GM12878 (cell line): Measurements from ENCODE around the gene MITD1. TPM values are rescaled to one million over a fixed set of nuclear protein-coding genes. Genes with fewer than 3 reads are reported as not detected.

Experiments used
- CBFB ChIP-seq: IDR thresholded peaks from 2 replicates; pipeline ENCODE4 v1.6.1; 2016; ENCODE audit warnings: antibody characterized with exemption, low read depth
- CHD1 ChIP-seq: IDR thresholded peaks from 2 replicates; pipeline ENCODE4 v1.6.1; 2012; ENCODE audit warnings: low read depth, low read length, improper control_type of control experiment
- CREB1 ChIP-seq: IDR thresholded peaks from 2 replicates; pipeline ENCODE4 v1.6.1; 2012; ENCODE audit warnings: low read depth, mild to moderate bottlenecking, inconsistent platforms
- EP300 ChIP-seq, 2 experiments: fragments of 150-350 bp in 1 of 2; IDR thresholded peaks; 2 replicates each; pipeline ENCODE4 v1.6.1; 2011 to 2012; ENCODE audit warnings: low read depth in 2 of 2, low read length in 2 of 2, borderline replicate concordance in 1 of 2, improper control_type of control experiment in 1 of 2, inconsistent platforms in 1 of 2; ENCODE audit not compliant: control insufficient read depth in 1 of 2
- EZH2 ChIP-seq: IDR thresholded peaks from 2 replicates; pipeline ENCODE4 v1.6.1; 2012; ENCODE audit warnings: low read depth, mild to moderate bottlenecking, control low read depth, inconsistent platforms, low read length, borderline replicate concordance; ENCODE audit not compliant: control insufficient read depth
- FOS ChIP-seq: IDR thresholded peaks from 3 replicates; pipeline ENCODE4 v1.6.1; 2011; ENCODE audit warnings: borderline replicate concordance; ENCODE audit not compliant: insufficient read length; ENCODE audit errors: extremely low read depth
- HCFC1 ChIP-seq: fragments of 150-350 bp; IDR thresholded peaks from 2 replicates; pipeline ENCODE4 v1.6.1; 2014; ENCODE audit warnings: low read length
- HDAC2 ChIP-seq: fragments of 200-600 bp; sonication (generic); IDR thresholded peaks from 2 replicates; pipeline ENCODE4 v1.6.1; 2017
- IKZF2 ChIP-seq, 2 experiments: fragments of 450-650 bp; IDR thresholded peaks; 2 replicates each; pipeline ENCODE4 v1.6.1; 2017; ENCODE audit warnings: mild to moderate bottlenecking in 2 of 2, moderate library complexity in 2 of 2
- LARP7 ChIP-seq: fragments of 450-650 bp; IDR thresholded peaks from 2 replicates; pipeline ENCODE4 v1.6.1; 2017; ENCODE audit warnings: mild to moderate bottlenecking
- MTA2 ChIP-seq: fragments of 450-650 bp; IDR thresholded peaks from 2 replicates; pipeline ENCODE4 v1.6.1; 2016; ENCODE audit warnings: low read depth, mild to moderate bottlenecking, moderate library complexity
- NR2F1 ChIP-seq: fragments of 450-650 bp; conservative IDR thresholded peaks from 2 replicates; pipeline ENCODE4 v1.6.1; 2017; ENCODE audit warnings: mild to moderate bottlenecking
- NRF1 ChIP-seq: conservative IDR thresholded peaks from 2 replicates; pipeline ENCODE4 v1.6.1; 2011; ENCODE audit warnings: mild to moderate bottlenecking, low read depth, low read length, improper control_type of control experiment
- PML ChIP-seq: IDR thresholded peaks from 2 replicates; pipeline ENCODE4 v1.6.1; 2012; ENCODE audit warnings: low read length, inconsistent platforms
- POU2F2 ChIP-seq: IDR thresholded peaks from 3 replicates; pipeline ENCODE4 v1.6.1; 2011; ENCODE audit warnings: low read depth, mild to moderate bottlenecking, low read length, borderline replicate concordance
- RAD51 ChIP-seq: fragments of 450-650 bp; IDR thresholded peaks from 2 replicates; pipeline ENCODE4 v1.6.1; 2016; ENCODE audit warnings: moderate library complexity, mild to moderate bottlenecking, inconsistent platforms
- RB1 ChIP-seq: fragments of 450-650 bp; formaldehyde crosslinking; IDR thresholded peaks from 2 replicates; pipeline ENCODE4 v1.6.1; 2017; ENCODE audit warnings: mild to moderate bottlenecking, borderline replicate concordance
- SPI1 ChIP-seq: IDR thresholded peaks from 2 replicates; pipeline ENCODE4 v1.6.1; 2011; ENCODE audit warnings: low read depth, mild to moderate bottlenecking, low read length, moderate library complexity, borderline replicate concordance; ENCODE audit not compliant: insufficient read depth
- STAT1 ChIP-seq: fragments of 450-650 bp; conservative IDR thresholded peaks from 2 replicates; pipeline ENCODE4 v1.6.1; 2014; ENCODE audit warnings: antibody characterized with exemption, mild to moderate bottlenecking
- TCF12 ChIP-seq: IDR thresholded peaks from 2 replicates; pipeline ENCODE4 v1.6.1; 2011; ENCODE audit warnings: low read depth, mild to moderate bottlenecking, low read length
- TCF3 ChIP-seq: IDR thresholded peaks from 2 replicates; pipeline ENCODE4 v1.6.1; 2012; ENCODE audit warnings: low read depth, mild to moderate bottlenecking, low read length, borderline replicate concordance; ENCODE audit not compliant: insufficient read depth
- polyA plus RNA-seq, 11 experiments: library from polyadenylated mRNA; depleted of rRNA in 4 of 11; unstranded in 6 of 11; stranded (reverse) in 5 of 11; fragments of >200 nt; fragmentation: Nextera tagmentation in 4 of 11; fragmentation: Illumina TruSeq in 1 of 11; extraction: Ambion mirVana in 4 of 11; extraction: Trizol in 1 of 11; gene quantifications; 1 replicate in 1 of 11; 2 replicates in 10 of 11; pipeline versions ENCODE4 v1.2.1 to v1.2.3, GENCODE V29; 2011 to 2016; ENCODE audit warnings: inconsistent platforms in 2 of 11, missing spikeins in 2 of 11, low read depth in 1 of 11
- total RNA-seq, 4 experiments: library from RNA; depleted of rRNA in 3 of 4; stranded (reverse); fragments of >200 nt in 3 of 4; fragmentation: Illumina TruSeq in 1 of 4; extraction: Trizol in 1 of 4; gene quantifications; 2 replicates each; pipeline versions ENCODE4 v1.2.1 to v1.2.3, GENCODE V29; 2013 to 2021
- TF ChIP-seq, protein P1 (sequence below): fragments of 450-650 bp; IDR thresholded peaks from 2 replicates; pipeline ENCODE4 v1.6.1; 2018; ENCODE audit warnings: borderline replicate concordance, mild to moderate bottlenecking; ENCODE audit not compliant: partially characterized antibody
- TF ChIP-seq, protein P2 (sequence below): IDR thresholded peaks from 2 replicates; pipeline ENCODE4 v1.6.1; 2012; ENCODE audit warnings: low read depth, low read length, improper control_type of control experiment
- TF ChIP-seq, protein P3 (sequence below): fragments of 450-650 bp; formaldehyde crosslinking; IDR thresholded peaks from 2 replicates; pipeline ENCODE4 v1.4.0; 2020; ENCODE audit warnings: mild to moderate bottlenecking, moderate library complexity

The MITD1 gene
- total and polyA plus RNA-seq, 10 of the 15 experiments (the other 5 are each of a cell fraction or from before 2014, with no cell fraction given): 33.0 to 116 (median 63.5) TPM

DNA sequence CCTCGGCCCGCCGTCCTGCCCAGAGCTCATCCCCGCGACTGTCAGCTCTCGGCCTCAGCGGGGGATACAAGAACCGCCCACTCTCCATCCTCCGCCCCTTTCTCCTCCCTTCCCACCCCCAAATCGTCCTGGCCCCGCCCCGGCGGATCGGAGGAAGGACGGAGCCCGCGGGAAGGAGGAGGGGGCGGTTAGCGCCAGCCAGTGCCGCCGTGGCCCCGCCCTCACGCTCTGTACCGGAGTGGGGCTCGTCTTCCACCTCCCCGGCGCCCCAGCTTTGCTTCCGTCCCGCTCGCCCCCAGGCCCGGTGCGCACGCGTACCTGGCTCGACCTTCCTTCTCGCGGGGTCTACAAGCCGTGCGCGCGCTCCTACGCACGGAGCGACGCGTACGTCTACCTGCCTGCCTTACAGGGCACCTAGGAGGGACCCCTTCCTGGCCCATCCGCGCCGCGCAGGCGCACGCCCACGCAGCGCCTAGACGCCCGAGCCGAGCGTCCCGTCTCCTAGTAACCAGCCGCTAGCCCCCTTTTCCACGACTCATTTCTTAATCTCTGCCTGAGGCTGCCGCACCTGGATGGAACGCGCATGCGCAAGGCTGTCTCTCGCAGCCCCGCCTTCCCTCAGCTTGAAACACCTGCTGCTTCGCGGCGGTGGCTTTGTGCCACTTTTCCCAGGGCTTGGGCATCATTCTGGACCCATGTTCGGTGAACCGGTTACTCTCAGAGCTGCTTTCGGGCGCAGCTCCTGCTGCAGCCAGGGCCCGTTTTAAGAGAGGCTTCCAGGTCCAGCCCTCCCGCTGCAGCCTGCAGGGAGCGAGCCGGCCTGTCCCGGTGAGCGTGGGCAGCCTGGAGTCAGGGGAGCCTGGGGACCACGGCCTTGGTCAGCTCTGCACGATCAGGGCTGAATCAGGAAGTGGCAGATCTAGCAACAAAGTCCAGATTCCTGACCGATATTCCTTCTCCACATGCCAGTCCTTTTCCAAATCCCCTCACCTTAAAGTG lies 39.4 kb downstream of the MITD1 start, which contains the start of gene C2orf15 (continued):
- peak; percentile 44 for TF ChIP-seq NRF1
- TF ChIP-seq HDAC2: no peak
- peak; percentile 31; the same call in 1 of the 2 replicates for TF ChIP-seq LARP7
- TF ChIP-seq CHD1: no peak
- no peak for TF ChIP-seq EP300 (IDR thresholded peaks at IDR 0.05; ENCODE audit: borderline replicate concordance in 1 of 2, control insufficient read depth in 1 of 2, low read depth in 2 of 2, low read length in 2 of 2)
- TF ChIP-seq, protein P1, sequence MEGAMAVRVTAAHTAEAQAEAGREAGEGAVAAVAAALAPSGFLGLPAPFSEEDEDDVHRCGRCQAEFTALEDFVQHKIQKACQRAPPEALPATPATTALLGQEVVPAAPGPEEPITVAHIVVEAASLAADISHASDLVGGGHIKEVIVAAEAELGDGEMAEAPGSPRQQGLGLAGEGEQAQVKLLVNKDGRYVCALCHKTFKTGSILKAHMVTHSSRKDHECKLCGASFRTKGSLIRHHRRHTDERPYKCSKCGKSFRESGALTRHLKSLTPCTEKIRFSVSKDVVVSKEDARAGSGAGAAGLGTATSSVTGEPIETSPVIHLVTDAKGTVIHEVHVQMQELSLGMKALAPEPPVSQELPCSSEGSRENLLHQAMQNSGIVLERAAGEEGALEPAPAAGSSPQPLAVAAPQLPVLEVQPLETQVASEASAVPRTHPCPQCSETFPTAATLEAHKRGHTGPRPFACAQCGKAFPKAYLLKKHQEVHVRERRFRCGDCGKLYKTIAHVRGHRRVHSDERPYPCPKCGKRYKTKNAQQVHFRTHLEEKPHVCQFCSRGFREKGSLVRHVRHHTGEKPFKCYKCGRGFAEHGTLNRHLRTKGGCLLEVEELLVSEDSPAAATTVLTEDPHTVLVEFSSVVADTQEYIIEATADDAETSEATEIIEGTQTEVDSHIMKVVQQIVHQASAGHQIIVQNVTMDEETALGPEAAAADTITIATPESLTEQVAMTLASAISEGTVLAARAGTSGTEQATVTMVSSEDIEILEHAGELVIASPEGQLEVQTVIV: peak; percentile 27
- TF ChIP-seq RAD51: no peak
- TF ChIP-seq, protein P2, sequence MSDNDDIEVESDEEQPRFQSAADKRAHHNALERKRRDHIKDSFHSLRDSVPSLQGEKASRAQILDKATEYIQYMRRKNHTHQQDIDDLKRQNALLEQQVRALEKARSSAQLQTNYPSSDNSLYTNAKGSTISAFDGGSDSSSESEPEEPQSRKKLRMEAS: no peak; the same call in 1 of the 2 replicates
- peak in 1 of 2 experiments; percentile 38; a peak in 3 of 4 replicates for TF ChIP-seq IKZF2 (IDR thresholded peaks at IDR 0.05)
- no peak; the same call in 1 of the 2 replicates for TF ChIP-seq RB1
- TF ChIP-seq TCF12: 0 out of 2 replicates have a peak, but pooled peaks have one; percentile 2
- TF ChIP-seq STAT1: no peak
- TF ChIP-seq POU2F2: no peak
- TF ChIP-seq FOS: no peak
- TF ChIP-seq SPI1: no peak
- TF ChIP-seq EZH2: no peak
- peak; percentile 30; the same call in 1 of the 2 replicates for TF ChIP-seq HCFC1
- TF ChIP-seq CBFB: 0 out of 2 replicates have a peak, but pooled peaks have one; percentile 37
- no peak for TF ChIP-seq MTA2
- peak; percentile 49; the same call in 1 of the 2 replicates for TF ChIP-seq CREB1
- TF ChIP-seq, protein P3, sequence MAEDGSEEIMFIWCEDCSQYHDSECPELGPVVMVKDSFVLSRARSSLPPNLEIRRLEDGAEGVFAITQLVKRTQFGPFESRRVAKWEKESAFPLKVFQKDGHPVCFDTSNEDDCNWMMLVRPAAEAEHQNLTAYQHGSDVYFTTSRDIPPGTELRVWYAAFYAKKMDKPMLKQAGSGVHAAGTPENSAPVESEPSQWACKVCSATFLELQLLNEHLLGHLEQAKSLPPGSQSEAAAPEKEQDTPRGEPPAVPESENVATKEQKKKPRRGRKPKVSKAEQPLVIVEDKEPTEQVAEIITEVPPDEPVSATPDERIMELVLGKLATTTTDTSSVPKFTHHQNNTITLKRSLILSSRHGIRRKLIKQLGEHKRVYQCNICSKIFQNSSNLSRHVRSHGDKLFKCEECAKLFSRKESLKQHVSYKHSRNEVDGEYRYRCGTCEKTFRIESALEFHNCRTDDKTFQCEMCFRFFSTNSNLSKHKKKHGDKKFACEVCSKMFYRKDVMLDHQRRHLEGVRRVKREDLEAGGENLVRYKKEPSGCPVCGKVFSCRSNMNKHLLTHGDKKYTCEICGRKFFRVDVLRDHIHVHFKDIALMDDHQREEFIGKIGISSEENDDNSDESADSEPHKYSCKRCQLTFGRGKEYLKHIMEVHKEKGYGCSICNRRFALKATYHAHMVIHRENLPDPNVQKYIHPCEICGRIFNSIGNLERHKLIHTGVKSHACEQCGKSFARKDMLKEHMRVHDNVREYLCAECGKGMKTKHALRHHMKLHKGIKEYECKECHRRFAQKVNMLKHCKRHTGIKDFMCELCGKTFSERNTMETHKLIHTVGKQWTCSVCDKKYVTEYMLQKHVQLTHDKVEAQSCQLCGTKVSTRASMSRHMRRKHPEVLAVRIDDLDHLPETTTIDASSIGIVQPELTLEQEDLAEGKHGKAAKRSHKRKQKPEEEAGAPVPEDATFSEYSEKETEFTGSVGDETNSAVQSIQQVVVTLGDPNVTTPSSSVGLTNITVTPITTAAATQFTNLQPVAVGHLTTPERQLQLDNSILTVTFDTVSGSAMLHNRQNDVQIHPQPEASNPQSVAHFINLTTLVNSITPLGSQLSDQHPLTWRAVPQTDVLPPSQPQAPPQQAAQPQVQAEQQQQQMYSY (CRISPR knock-in tag): no peak
- peak; percentile 53; the same call in 1 of the 2 replicates for TF ChIP-seq TCF3
- no peak for TF ChIP-seq PML
- no peak for TF ChIP-seq NR2F1
